ENCODE results near the gene CYP2W1.

DNA sequence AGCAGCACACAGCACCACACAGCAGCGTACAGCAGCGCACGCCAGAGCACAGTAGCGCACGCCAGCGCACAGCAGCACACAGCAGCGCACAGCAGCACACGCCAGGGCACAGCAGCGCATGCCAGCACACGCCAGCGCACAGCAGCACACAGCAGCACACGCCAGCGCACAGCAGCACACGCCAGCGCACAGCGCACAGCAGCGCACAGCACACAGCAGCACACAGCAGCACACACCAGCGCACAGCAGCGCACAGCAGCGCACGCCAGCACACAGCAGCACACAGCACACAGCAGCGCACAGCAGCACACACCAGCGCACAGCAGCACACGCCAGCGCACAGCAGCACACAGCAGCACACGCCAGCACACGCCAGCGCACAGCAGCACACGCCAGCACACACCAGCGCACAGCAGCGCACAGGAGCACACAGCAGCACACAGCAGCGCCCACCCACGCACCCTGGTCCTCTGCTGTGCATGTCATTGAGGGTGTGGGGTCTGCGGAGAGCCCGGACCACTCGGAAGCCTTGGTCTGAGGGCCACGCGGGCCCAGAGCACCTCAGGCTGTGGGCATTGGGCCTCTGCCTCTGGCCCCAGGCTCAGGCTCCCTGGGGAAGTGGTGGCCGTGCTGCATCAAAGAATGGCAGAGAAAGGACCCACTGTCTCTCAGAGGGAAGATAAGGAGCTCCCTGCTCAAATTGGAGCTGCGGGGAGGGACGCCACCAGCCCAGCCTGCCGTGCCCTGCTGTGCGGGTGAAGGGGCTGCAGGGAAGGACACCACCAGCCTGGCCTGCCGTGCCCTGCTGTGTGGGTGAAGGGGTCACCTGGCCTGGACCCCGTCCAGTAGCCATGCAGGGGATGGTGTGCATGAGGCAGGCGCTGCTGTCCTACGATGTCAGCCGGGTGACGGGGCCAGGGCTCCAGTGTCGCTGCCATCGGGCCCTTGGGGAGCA, 33.9 kb downstream of the CYP2W1 start:
- TF ChIP-seq, protein P1, sequence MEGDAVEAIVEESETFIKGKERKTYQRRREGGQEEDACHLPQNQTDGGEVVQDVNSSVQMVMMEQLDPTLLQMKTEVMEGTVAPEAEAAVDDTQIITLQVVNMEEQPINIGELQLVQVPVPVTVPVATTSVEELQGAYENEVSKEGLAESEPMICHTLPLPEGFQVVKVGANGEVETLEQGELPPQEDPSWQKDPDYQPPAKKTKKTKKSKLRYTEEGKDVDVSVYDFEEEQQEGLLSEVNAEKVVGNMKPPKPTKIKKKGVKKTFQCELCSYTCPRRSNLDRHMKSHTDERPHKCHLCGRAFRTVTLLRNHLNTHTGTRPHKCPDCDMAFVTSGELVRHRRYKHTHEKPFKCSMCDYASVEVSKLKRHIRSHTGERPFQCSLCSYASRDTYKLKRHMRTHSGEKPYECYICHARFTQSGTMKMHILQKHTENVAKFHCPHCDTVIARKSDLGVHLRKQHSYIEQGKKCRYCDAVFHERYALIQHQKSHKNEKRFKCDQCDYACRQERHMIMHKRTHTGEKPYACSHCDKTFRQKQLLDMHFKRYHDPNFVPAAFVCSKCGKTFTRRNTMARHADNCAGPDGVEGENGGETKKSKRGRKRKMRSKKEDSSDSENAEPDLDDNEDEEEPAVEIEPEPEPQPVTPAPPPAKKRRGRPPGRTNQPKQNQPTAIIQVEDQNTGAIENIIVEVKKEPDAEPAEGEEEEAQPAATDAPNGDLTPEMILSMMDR (IDR thresholded peaks at IDR 0.05), result no peak
- no peak for TF ChIP-seq POLR2A (IDR thresholded peaks at IDR 0.05)
